GM12801 (cell line): ENCODE results near the gene NKX3-2.

Experiments used
- CTCF ChIP-seq: IDR thresholded peaks from one replicate; pipeline ENCODE4 v1.5.1; 2011; ENCODE audit warnings: control low read depth; ENCODE audit not compliant: insufficient read length; ENCODE audit errors: extremely low read depth

Gene NKX3-2

GRCh38 chr4:13535118-13535517, 9.2 kb downstream of the NKX3-2 start:
- TF ChIP-seq CTCF = no peak

GRCh38 chr4:13534344-13535063, 9.8 kb downstream of the NKX3-2 start:
- TF ChIP-seq CTCF = no peak

- no peak for TF ChIP-seq CTCF
Measured at GRCh38 chr4:13533670-13534343, 10.5 kb downstream of the NKX3-2 start.

GRCh38 chr4:13531625-13531998, 12.7 kb downstream of the NKX3-2 start:
- TF ChIP-seq CTCF = no peak

- TF ChIP-seq CTCF = no peak
Measured at GRCh38 chr4:13530823-13531624, 13.3 kb downstream of the NKX3-2 start.

- TF ChIP-seq CTCF = no peak
Measured at GRCh38 chr4:13529128-13529919, 15.0 kb downstream of the NKX3-2 start.

- TF ChIP-seq CTCF = no peak
Measured at GRCh38 chr4:13528821-13529127, 15.5 kb downstream of the NKX3-2 start.
